Thoracic aorta (tissue), 2 donors: ENCODE measurements around the gene GOLGA6L7. TPM values are rescaled to one million over a fixed set of nuclear protein-coding genes. Genes with fewer than 3 reads are reported as not detected.
"Not testable (repeated sequence)": the region's sequence is repeated elsewhere in the genome, so short reads cannot be mapped to it uniquely, and the experiment has no call there.

Experiments used
- ATAC-seq: fragments of 150-250 bp; one replicate; pipeline ENCODE4 v1.8.0; 2017; ENCODE audit warnings: low read depth; ENCODE audit not compliant: insufficient number of reproducible peaks, low FRiP score
- DNase-seq: peaks from one replicate; pipeline ENCODE4 v3.0.0-alpha.2; 2020; ENCODE audit warnings: low spot score
- H3K27ac ChIP-seq, 2 donors: fragments of 200-600 bp; sonication (generic); 1 replicate in 1 of 2; 2 replicates in 1 of 2; pipeline ENCODE4 v1.5.1; 2016; ENCODE audit warnings: mild to moderate bottlenecking in 2 of 2, moderate library complexity in 2 of 2
- H3K27me3 ChIP-seq: fragments of 200-600 bp; sonication (generic); replicated peaks from 2 replicates; pipeline ENCODE4 v1.6.0; 2016; ENCODE audit warnings: mild to moderate bottlenecking; ENCODE audit not compliant: insufficient read depth
- H3K36me3 ChIP-seq: fragments of 200-600 bp; sonication (generic); one replicate; pipeline ENCODE4 v1.5.1; 2016
- H3K4me1 ChIP-seq, 2 donors: fragments of 200-600 bp; sonication (generic); 1 replicate in 1 of 2; 2 replicates in 1 of 2; pipeline versions ENCODE4 v1.5.1 to v1.6.0; 2016; ENCODE audit warnings: low read depth in 2 of 2, mild to moderate bottlenecking in 1 of 2; ENCODE audit not compliant: control insufficient read depth in 1 of 2
- H3K4me3 ChIP-seq: fragments of 200-600 bp; sonication (generic); 2 replicates; pipeline ENCODE4 v1.5.1; 2016; ENCODE audit warnings: mild to moderate bottlenecking
- H3K9me3 ChIP-seq: fragments of 200-600 bp; sonication (generic); 2 replicates; pipeline ENCODE4 v1.5.1; 2016
- total RNA-seq, 2 donors: library from RNA; depleted of rRNA; stranded (reverse); fragments of >200 nt; gene quantifications; one replicate each; pipeline versions ENCODE4 v1.1.0 to v1.2.3, GENCODE V29; 2016
- TF ChIP-seq, protein P1 (sequence below): fragments of 200-600 bp; sonication (generic); IDR thresholded peaks from one replicate; pipeline ENCODE4 v1.5.1; 2019; ENCODE audit warnings: antibody characterized with exemption

Gene GOLGA6L7
- total RNA-seq, 2 donors from 2014 or later, result not detected

DNA sequence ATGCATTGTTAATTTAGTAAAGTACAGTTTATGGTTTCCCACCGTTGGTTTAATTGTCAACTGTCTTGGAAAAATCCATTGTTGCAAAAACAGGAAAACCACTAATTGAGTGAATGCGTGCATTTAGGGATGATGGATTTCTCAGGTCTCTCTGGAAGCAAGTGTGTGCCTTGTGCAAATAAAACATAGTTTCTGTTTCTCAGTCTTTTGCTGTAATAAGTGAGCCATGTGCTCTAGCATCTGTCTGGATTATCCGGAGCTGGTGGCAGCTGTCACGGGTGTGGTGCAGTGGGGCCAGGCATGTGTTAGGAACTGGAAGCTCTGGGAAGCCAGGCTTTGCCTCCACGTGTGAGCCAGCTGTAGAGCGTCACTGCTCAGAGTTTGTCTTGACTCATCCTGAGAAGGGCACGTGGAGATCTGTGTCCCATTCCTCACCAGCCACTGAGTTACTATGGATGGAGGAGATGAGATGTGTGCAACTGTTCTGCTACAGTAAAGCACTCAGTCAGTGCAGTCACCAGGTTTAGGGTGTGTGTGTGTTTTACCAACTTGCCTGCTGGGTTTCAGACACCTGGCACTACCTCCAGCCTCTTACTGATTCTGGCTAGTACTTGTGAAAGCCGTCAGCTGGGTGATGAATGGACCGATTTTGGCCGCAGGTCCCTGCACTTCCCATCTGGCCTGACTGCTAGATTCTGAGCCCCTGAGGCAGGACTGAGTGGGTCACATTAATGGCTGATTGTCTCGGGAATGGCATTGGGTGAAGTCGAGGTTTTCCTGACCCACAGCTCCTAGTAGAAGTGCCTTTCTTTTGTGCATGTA lies 44.6 kb upstream of the GOLGA6L7 start:
- ATAC-seq (no peak), DNase-seq (no peak)
- Histone ChIP-seq H3K27me3 (no peaks in the 10 kb centered on the region), H3K9me3 (no peaks in the 10 kb centered on the region), H3K4me1 (no peaks in the 10 kb centered on the region), H3K27ac (no peak overlapping the region), H3K4me3 (no peak overlapping the region), H3K36me3 (no peaks in the 10 kb centered on the region)
- TF ChIP-seq, protein P1, sequence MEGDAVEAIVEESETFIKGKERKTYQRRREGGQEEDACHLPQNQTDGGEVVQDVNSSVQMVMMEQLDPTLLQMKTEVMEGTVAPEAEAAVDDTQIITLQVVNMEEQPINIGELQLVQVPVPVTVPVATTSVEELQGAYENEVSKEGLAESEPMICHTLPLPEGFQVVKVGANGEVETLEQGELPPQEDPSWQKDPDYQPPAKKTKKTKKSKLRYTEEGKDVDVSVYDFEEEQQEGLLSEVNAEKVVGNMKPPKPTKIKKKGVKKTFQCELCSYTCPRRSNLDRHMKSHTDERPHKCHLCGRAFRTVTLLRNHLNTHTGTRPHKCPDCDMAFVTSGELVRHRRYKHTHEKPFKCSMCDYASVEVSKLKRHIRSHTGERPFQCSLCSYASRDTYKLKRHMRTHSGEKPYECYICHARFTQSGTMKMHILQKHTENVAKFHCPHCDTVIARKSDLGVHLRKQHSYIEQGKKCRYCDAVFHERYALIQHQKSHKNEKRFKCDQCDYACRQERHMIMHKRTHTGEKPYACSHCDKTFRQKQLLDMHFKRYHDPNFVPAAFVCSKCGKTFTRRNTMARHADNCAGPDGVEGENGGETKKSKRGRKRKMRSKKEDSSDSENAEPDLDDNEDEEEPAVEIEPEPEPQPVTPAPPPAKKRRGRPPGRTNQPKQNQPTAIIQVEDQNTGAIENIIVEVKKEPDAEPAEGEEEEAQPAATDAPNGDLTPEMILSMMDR, result no peak

DNA sequence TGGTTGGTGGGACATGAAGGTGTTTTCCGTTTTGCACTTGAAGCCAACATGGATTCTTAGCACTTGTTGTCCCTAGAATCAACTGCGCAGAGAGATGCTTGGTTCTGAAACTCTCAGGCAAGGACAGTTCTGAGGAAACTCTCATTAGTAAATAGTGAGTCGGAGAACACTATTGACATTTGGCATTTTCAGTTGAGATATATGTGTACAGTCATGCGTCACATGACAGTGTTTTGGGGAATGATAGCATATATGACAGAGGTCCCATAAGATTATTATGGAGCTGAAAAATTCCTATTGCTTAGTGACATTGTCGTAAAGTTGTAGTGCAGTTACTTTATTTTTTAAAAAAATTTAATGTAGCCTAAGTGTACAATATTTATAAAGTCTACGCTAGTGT lies 43.1 kb upstream of the GOLGA6L7 start:
- Histone ChIP-seq H3K4me3 (no peak overlapping the region), H3K36me3 (no peaks in the 10 kb centered on the region), H3K27ac (no peak overlapping the region), H3K9me3 (no peaks in the 10 kb centered on the region), H3K4me1 (peaks cover 0 to 4% of the 10 kb centered on the region in 2 donors), H3K27me3 (peaks cover 2% of the 10 kb centered on the region)
- TF ChIP-seq, protein P1, result no peak
- ATAC-seq (no peak), DNase-seq (no peak)

DNA sequence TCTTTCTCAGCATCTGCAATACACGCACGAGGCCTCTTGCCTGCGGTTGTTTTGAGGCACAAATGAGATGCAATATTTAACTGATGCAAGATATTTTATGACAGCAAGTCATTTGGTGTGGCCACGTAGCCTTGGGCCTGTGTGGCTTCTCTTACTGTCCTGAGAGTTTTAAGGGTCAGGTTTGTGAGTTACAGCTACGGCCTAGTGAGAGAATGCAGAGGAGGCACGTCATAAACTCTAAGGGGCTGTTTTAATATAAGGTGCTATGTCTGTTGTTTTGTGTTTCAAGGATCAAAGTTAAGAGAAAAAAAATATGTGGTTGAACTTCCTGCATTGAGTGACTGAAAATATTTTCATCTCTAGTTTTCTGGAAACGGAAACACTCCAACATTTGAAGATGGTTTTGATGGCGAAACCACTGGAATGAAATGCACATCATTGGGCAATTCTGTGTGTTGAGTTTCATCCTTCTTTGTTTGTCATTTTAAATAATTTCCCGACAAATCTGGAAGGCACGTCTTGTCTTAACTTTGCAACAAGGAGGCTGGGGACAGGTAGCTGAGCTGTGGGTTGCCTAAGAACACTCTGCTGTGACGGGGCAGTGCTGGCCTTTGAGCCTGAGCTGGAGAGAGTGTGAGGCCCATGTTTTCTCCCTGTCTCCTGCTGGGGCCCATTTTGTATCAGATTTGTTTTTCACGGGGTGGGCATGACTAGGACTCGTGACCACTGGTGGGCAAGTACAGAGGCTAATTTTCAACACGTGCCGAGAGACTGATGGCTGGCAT lies 42.5 kb upstream of the GOLGA6L7 start:
- no peak for DNase-seq
- peaks cover 0 to 5% of the 10 kb centered on the region in 2 donors for H3K4me1 ChIP-seq
- peaks cover 3% of the 10 kb centered on the region for H3K27me3 ChIP-seq
- H3K27ac ChIP-seq, result no peak overlapping the region
- TF ChIP-seq, protein P1, result no peak
- H3K9me3 ChIP-seq, result no peaks in the 10 kb centered on the region
- H3K36me3 ChIP-seq, result no peaks in the 10 kb centered on the region
- ATAC-seq, result no peak
- no peak overlapping the region for H3K4me3 ChIP-seq

DNA sequence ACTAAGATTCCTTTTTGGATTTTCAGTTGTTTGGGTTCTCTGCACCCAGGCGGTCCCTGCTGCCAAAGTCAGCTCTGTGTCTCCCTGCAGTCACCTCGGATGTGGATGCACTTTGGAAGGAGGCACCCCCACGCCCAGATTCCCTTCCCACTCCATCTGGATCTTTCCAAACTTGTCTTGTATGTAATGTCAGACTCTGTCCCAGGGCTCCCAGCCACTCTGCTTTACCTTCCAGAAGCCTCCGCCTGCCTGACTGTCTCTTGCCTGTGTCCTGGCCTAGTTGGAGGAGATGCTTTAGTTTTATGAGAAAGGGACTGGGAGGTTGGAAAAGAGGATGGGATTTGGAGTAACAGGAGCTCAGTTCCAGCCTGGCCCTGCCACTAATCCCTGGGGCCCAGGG lies 41.8 kb upstream of the GOLGA6L7 start:
- not testable (repeated sequence) for H3K27ac ChIP-seq, ATAC-seq, H3K27me3 ChIP-seq, DNase-seq, H3K36me3 ChIP-seq, H3K4me1 ChIP-seq, H3K4me3 ChIP-seq, H3K9me3 ChIP-seq

DNA sequence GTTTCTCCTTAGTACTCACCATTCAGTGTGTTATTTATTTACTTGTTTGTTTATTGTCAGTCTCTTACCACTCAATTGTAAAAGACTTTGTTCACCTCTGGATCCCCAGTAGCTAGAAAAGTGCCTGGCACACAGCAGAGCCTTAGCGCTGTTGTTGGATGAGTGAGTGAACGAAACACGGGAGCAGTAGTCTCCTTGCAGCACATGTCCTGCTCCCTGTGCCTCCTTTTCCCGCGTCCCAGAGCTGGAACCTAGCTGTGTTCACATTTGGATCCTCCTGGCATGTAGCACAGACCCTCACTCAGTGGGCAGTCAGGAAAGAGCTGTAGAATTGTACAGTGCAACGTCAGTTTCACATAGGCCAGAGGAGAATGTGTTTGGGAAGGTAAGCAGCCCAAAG lies 41.4 kb upstream of the GOLGA6L7 start:
- H3K27ac ChIP-seq, H3K27me3 ChIP-seq, H3K9me3 ChIP-seq, H3K4me3 ChIP-seq, DNase-seq, ATAC-seq, H3K36me3 ChIP-seq: not testable (repeated sequence)
- peaks cover 0 to 12% of the 10 kb centered on the region in 2 donors for H3K4me1 ChIP-seq

DNA sequence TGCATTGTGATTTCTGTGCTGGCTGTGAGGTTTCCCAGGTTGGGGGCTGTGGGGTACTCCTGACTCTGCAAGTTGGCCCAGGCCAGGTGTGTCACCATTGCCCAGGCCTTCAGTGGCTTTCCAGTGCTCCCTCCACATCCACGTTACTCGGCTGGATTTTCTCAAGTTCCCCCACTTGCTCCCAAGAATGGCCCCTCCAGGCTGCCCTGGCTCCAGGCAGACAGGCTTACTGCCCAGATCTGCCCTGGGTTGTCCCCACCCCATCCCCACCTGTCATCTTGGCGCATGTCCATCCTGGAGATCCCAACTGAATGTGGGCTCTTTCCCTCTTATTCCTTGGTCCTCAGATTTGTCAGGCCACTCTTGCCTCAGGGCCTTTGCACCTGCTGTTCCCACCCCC lies 40.9 kb upstream of the GOLGA6L7 start:
- no peak for DNase-seq
- TF ChIP-seq, protein P1, result no peak
- Histone ChIP-seq H3K27me3 (peaks cover 3% of the 10 kb centered on the region), H3K27ac (no peak overlapping the region), H3K9me3 (no peaks in the 10 kb centered on the region), H3K36me3 (no peaks in the 10 kb centered on the region), H3K4me1 (peaks cover 0 to 12% of the 10 kb centered on the region in 2 donors), H3K4me3 (no peak overlapping the region)
- ATAC-seq, result no peak
